Bronchial epithelial cell (primary cell): ENCODE results near the gene MYOD1. TPM values are rescaled to one million over a fixed set of nuclear protein-coding genes. Genes with fewer than 3 reads are reported as not detected.

ENCODE experiments used
- DNase-seq: peaks from one replicate; pipeline ENCODE4 v3.0.0-alpha.2; 2010; ENCODE audit warnings: low read depth
- FAIRE-seq: peaks from 2 replicates; lab custom pipeline; 2011; peaks lifted over from hg19 to GRCh38; lab: Jason Lieb, UNC
- H3K27me3 ChIP-seq: 2 replicates; pipeline ENCODE4 v1.5.1; 2011; ENCODE audit warnings: low read length; ENCODE audit not compliant: control insufficient read depth, insufficient read depth
- H3K36me3 ChIP-seq: 2 replicates; pipeline ENCODE4 v1.5.1; 2011; ENCODE audit warnings: low read length; ENCODE audit not compliant: control insufficient read depth, insufficient read depth
- H3K4me3 ChIP-seq: 2 replicates; pipeline ENCODE4 v1.5.1; 2011; ENCODE audit warnings: mild to moderate bottlenecking, low read depth, low read length, control low read depth
- total RNA-seq: library from RNA; depleted of rRNA; stranded (reverse); fragments of >200 nt; gene quantifications from 2 replicates; pipeline ENCODE4 v1.2.1, GENCODE V29; 2014
- TF ChIP-seq, protein P1 (sequence below): IDR thresholded peaks from 2 replicates; pipeline ENCODE4 v1.5.1; 2011; ENCODE audit warnings: mild to moderate bottlenecking, moderate library complexity, low read length, control low read depth, inconsistent platforms; ENCODE audit not compliant: insufficient read depth, severe bottlenecking

MYOD1 gene
- total RNA-seq, 1 donor from 2014 or later: not detected

GRCh38 chr11:17718015-17718414 is 1.4 kb upstream of the MYOD1 start:
- Histone ChIP-seq H3K36me3 (no peaks in the 10 kb centered on the region), H3K4me3 (no peak overlapping the region), H3K27me3 (peaks cover 51% of the 10 kb centered on the region)
- FAIRE-seq: no peak
- TF ChIP-seq, protein P1, sequence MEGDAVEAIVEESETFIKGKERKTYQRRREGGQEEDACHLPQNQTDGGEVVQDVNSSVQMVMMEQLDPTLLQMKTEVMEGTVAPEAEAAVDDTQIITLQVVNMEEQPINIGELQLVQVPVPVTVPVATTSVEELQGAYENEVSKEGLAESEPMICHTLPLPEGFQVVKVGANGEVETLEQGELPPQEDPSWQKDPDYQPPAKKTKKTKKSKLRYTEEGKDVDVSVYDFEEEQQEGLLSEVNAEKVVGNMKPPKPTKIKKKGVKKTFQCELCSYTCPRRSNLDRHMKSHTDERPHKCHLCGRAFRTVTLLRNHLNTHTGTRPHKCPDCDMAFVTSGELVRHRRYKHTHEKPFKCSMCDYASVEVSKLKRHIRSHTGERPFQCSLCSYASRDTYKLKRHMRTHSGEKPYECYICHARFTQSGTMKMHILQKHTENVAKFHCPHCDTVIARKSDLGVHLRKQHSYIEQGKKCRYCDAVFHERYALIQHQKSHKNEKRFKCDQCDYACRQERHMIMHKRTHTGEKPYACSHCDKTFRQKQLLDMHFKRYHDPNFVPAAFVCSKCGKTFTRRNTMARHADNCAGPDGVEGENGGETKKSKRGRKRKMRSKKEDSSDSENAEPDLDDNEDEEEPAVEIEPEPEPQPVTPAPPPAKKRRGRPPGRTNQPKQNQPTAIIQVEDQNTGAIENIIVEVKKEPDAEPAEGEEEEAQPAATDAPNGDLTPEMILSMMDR: no peak
- no peak for DNase-seq

GRCh38 chr11:17718510-17718962 is 835 bp upstream of the MYOD1 start:
- Histone ChIP-seq H3K27me3 (peaks cover 53% of the 10 kb centered on the region), H3K4me3 (no peak overlapping the region), H3K36me3 (no peaks in the 10 kb centered on the region)
- DNase-seq (no peak), FAIRE-seq (no peak)
- TF ChIP-seq, protein P1: no peak

DNA sequence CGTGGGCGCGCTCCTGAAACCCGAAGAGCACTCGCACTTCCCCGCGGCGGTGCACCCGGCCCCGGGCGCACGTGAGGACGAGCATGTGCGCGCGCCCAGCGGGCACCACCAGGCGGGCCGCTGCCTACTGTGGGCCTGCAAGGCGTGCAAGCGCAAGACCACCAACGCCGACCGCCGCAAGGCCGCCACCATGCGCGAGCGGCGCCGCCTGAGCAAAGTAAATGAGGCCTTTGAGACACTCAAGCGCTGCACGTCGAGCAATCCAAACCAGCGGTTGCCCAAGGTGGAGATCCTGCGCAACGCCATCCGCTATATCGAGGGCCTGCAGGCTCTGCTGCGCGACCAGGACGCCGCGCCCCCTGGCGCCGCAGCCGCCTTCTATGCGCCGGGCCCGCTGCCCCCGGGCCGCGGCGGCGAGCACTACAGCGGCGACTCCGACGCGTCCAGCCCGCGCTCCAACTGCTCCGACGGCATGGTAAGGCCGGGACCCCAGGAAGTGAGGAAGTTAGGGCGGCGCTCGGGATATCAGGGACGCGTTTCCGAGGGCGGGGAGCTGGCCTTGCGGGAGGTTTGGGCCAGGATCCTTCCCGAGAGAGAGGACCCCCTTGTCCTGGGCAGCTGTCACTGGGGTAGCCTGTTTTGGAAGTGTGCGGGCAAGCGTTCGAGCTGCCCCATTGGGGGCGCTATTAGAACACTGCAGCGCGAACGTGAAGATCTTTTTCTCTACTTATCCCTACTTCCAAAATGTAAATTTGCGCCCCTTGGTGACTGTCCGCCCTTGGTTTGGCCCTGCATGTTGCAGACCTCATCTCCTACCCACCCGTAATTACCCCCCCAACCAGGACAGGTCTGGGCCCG is 796 bp downstream of the MYOD1 start:
- FAIRE-seq: no peak

DNA sequence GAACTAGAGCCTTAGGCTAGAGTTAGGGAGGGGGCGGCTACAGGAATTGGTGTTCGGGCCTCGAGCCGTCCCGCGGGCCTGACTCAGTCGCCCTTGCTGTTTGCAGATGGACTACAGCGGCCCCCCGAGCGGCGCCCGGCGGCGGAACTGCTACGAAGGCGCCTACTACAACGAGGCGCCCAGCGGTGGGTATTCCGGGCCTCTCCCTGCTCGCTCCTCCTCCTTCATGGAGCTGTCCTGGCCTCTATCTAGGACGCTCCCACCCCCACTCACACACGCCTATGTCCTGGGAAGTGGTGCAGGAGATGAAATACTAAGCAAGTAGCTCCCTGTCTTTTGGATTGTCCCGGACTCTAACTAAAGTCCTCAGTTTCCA is 1.4 kb downstream of the MYOD1 start:
- DNase-seq (no peak), FAIRE-seq (no peak)
- Histone ChIP-seq H3K27me3 (peaks cover 60% of the 10 kb centered on the region), H3K4me3 (no peak overlapping the region), H3K36me3 (no peaks in the 10 kb centered on the region)
- TF ChIP-seq, protein P1: no peak

More for the DNA sequence above, 796 bp downstream of the MYOD1 start:
- Histone ChIP-seq H3K4me3 (no peak overlapping the region), H3K27me3 (peaks cover 60% of the 10 kb centered on the region), H3K36me3 (no peaks in the 10 kb centered on the region)
- DNase-seq: no peak
- TF ChIP-seq, protein P1: peak; percentile 14

DNA sequence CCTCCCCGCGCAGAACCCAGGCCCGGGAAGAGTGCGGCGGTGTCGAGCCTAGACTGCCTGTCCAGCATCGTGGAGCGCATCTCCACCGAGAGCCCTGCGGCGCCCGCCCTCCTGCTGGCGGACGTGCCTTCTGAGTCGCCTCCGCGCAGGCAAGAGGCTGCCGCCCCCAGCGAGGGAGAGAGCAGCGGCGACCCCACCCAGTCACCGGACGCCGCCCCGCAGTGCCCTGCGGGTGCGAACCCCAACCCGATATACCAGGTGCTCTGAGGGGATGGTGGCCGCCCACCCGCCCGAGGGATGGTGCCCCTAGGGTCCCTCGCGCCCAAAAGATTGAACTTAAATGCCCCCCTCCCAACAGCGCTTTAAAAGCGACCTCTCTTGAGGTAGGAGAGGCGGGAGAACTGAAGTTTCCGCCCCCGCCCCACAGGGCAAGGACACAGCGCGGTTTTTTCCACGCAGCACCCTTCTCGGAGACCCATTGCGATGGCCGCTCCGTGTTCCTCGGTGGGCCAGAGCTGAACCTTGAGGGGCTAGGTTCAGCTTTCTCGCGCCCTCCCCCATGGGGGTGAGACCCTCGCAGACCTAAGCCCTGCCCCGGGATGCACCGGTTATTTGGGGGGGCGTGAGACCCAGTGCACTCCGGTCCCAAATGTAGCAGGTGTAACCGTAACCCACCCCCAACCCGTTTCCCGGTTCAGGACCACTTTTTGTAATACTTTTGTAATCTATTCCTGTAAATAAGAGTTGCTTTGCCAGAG is 2.0 kb downstream of the MYOD1 start:
- DNase-seq (no peak), FAIRE-seq (no peak)
- no peak overlapping the region for H3K4me3 ChIP-seq

More for the DNA sequence above, 2.0 kb downstream of the MYOD1 start:
- Histone ChIP-seq H3K27me3 (peaks cover 58% of the 10 kb centered on the region), H3K36me3 (no peaks in the 10 kb centered on the region)
- TF ChIP-seq, protein P1: no peak
